ENCODE results near the gene SERPINA3.
A peak's percentile ranks its signal among the peaks of the same experiment; 100 is the strongest.

SERPINA3 gene

DNA sequence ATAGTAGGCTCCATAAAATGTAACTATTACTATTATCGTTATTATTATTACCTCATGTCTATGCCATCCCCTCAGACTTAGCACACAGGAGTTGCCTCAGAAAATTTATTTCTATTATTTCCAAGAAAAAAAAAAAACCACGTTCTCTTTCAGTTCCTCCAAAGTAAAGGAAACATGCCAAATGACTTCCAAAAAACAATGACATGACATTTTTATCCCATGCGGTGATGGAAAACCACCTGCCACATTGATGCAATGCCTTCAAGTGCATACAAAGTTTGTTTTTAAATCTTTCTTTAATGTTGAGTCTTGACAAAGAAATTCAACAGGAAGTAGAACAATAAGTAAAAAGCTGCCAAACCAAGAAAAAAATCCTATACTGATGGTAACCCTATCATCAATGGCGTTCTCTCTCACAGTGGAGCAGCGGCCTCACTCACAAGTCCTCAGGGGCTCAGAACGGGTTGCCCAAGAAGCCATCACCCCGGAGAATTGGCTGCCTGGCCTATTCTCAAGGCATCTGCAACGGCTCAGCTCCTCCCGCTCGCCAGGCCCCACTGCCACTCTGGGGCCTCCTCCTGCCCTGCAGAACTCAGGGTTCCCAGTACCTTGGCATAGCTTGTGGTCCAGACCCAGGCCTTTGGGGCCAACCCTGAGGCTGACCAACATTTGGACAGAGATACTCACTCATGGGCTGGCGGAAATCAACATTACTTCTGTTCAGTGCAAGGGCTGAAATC is 51.9 kb downstream of the SERPINA3 start:
- no peak for DNase-seq
- H2AK5ac ChIP-seq (ENCODE audit: low read length, severe bottlenecking) = no peak overlapping the region
- no peak overlapping the region for H2BK120ac ChIP-seq (ENCODE audit: low read depth, low read length)
- H3K4me3 ChIP-seq (ENCODE audit: insufficient read depth in 1 of 2, low read depth in 1 of 2, low read length in 2 of 2) = no peak overlapping the region
- no peak overlapping the region for H2BK12ac ChIP-seq (ENCODE audit: low read length in 2 of 2)
- no peaks in the 10 kb centered on the region for H3K4me1 ChIP-seq (ENCODE audit: control insufficient read depth, insufficient read depth, low read depth, low read length)
- H3K4me2 ChIP-seq (ENCODE audit: low read length, poor library complexity, severe bottlenecking) = no peak overlapping the region
- H3K9me3 ChIP-seq (ENCODE audit: control insufficient read depth, low read length) = no peaks in the 10 kb centered on the region
- no peaks in the 10 kb centered on the region for H3K36me3 ChIP-seq (ENCODE audit: control insufficient read depth in 1 of 2, insufficient read depth in 2 of 2, low read depth in 1 of 2, low read length in 2 of 2)
- no peak overlapping the region for H3K4ac ChIP-seq (ENCODE audit: low read depth in 1 of 2, low read length in 2 of 2)
- H4K91ac ChIP-seq (ENCODE audit: low read length) = no peak overlapping the region
- no peak overlapping the region for H3K23ac ChIP-seq (ENCODE audit: low read length in 2 of 2)
- H2BK5ac ChIP-seq (ENCODE audit: low read depth, low read length, poor library complexity, severe bottlenecking) = no peak overlapping the region
- H4K8ac ChIP-seq (ENCODE audit: low read length) = no peak overlapping the region
- no peak overlapping the region for H3K14ac ChIP-seq (ENCODE audit: low read length in 2 of 2)
- H3K27me3 ChIP-seq (ENCODE audit: control insufficient read depth in 1 of 2, insufficient read depth in 1 of 2, low read length in 2 of 2) = peaks cover 0 to 5% of the 10 kb centered on the region in 2 experiments
- H3K79me1 ChIP-seq (replicated peaks; ENCODE audit: low read length, poor library complexity, severe bottlenecking) = no peaks in the 10 kb centered on the region
- no peak overlapping the region for H2BK15ac ChIP-seq (ENCODE audit: low read depth, poor library complexity, severe bottlenecking)
- 81% methylated on average over 10 of the region's 11 CpGs for WGBS
- no peak overlapping the region for H3K27ac ChIP-seq (ENCODE audit: low read length, poor library complexity, severe bottlenecking)
- no peak overlapping the region for H3K18ac ChIP-seq (ENCODE audit: low read depth in 1 of 2, low read length in 2 of 2)
- H2AFZ ChIP-seq (ENCODE audit: low read depth, low read length) = no peak overlapping the region
- H3K9ac ChIP-seq (ENCODE audit: low read length) = no peak overlapping the region

DNA sequence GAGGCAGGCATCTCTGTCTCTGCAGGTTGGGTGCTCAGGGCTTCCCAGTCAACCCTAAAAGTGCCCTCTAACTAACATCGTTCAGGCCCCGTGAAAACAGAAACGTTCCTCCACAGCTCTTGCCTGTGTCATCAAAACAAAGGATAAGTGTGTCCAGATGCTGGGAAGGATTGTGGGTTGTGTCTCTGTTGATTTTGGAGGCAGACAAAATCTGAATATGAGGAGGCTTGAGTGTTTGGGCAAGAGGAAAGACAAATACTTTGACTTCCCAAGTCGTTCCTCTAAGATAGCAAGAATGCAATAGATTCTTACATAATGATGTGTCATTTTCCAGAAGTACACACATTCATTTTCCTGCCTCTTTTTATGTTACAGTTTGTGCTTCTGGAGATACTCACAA is 52.9 kb downstream of the SERPINA3 start:
- no peak overlapping the region for H2BK120ac ChIP-seq (ENCODE audit: low read depth, low read length)
- no peak overlapping the region for H4K91ac ChIP-seq (ENCODE audit: low read length)
- no peaks in the 10 kb centered on the region for H3K36me3 ChIP-seq (ENCODE audit: control insufficient read depth in 1 of 2, insufficient read depth in 2 of 2, low read depth in 1 of 2, low read length in 2 of 2)
- H3K9me3 ChIP-seq (ENCODE audit: control insufficient read depth, low read length) = no peaks in the 10 kb centered on the region
- H3K18ac ChIP-seq (ENCODE audit: low read depth in 1 of 2, low read length in 2 of 2) = no peak overlapping the region
- H2AFZ ChIP-seq (ENCODE audit: low read depth, low read length) = no peak overlapping the region
- no peaks in the 10 kb centered on the region for H3K79me1 ChIP-seq (replicated peaks; ENCODE audit: low read length, poor library complexity, severe bottlenecking)
- no peaks in the 10 kb centered on the region for H3K4me1 ChIP-seq (ENCODE audit: control insufficient read depth, insufficient read depth, low read depth, low read length)
- H3K4ac ChIP-seq (ENCODE audit: low read depth in 1 of 2, low read length in 2 of 2) = no peak overlapping the region
- H2AK5ac ChIP-seq (ENCODE audit: low read length, severe bottlenecking) = no peak overlapping the region
- H3K4me3 ChIP-seq (ENCODE audit: insufficient read depth in 1 of 2, low read depth in 1 of 2, low read length in 2 of 2) = no peak overlapping the region
- 33% methylated on average over 3 of the region's 4 CpGs for WGBS
- no peak overlapping the region for H3K23ac ChIP-seq (ENCODE audit: low read length in 2 of 2)
- H2BK5ac ChIP-seq (ENCODE audit: low read depth, low read length, poor library complexity, severe bottlenecking) = no peak overlapping the region
- H3K27ac ChIP-seq (ENCODE audit: low read length, poor library complexity, severe bottlenecking) = no peak overlapping the region
- H3K27me3 ChIP-seq (ENCODE audit: control insufficient read depth in 1 of 2, insufficient read depth in 1 of 2, low read length in 2 of 2) = peaks cover 0 to 3% of the 10 kb centered on the region in 2 experiments
- no peak overlapping the region for H2BK12ac ChIP-seq (ENCODE audit: low read length in 2 of 2)
- H3K4me2 ChIP-seq (ENCODE audit: low read length, poor library complexity, severe bottlenecking) = no peak overlapping the region
- no peak overlapping the region for H2BK15ac ChIP-seq (ENCODE audit: low read depth, poor library complexity, severe bottlenecking)
- H3K14ac ChIP-seq (ENCODE audit: low read length in 2 of 2) = no peak overlapping the region
- peak overlapping the region; percentile 4 for H3K9ac ChIP-seq (ENCODE audit: low read length)
- H4K8ac ChIP-seq (ENCODE audit: low read length) = no peak overlapping the region
- no peak for DNase-seq

DNA sequence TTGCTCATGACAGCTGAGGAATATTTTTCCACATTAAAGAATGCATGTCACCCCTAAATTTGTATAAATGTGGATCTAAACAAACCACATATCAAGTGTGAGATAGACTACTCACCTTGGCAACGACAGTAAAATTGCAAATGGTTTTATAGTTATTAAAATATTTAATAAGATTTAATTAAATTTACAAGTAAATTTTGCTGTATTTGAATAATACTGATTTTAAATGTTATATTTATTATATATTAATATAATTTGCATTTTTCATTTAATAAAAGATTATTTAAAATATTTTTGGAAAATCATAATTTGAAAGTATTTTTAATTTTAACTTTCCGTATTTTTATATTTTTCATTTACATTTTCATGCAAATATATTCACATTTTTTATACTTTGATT is 53.4 kb downstream of the SERPINA3 start:
- Histone ChIP-seq H4K8ac (ENCODE audit: low read length) (no peak overlapping the region), H4K91ac (ENCODE audit: low read length) (no peak overlapping the region), H3K9me3 (ENCODE audit: control insufficient read depth, low read length) (no peaks in the 10 kb centered on the region), H3K14ac (ENCODE audit: low read length in 2 of 2) (no peak overlapping the region), H2BK12ac (ENCODE audit: low read length in 2 of 2) (no peak overlapping the region), H3K9ac (ENCODE audit: low read length) (no peak overlapping the region), H3K79me1 (replicated peaks; ENCODE audit: low read length, poor library complexity, severe bottlenecking) (no peaks in the 10 kb centered on the region), H2BK15ac (ENCODE audit: low read depth, poor library complexity, severe bottlenecking) (no peak overlapping the region), H2BK5ac (ENCODE audit: low read depth, low read length, poor library complexity, severe bottlenecking) (no peak overlapping the region), H3K36me3 (ENCODE audit: control insufficient read depth in 1 of 2, insufficient read depth in 2 of 2, low read depth in 1 of 2, low read length in 2 of 2) (no peaks in the 10 kb centered on the region), H3K27me3 (ENCODE audit: control insufficient read depth in 1 of 2, insufficient read depth in 1 of 2, low read length in 2 of 2) (no peaks in the 10 kb centered on the region), H2AFZ (ENCODE audit: low read depth, low read length) (no peak overlapping the region), H3K4me1 (ENCODE audit: control insufficient read depth, insufficient read depth, low read depth, low read length) (no peaks in the 10 kb centered on the region), H3K4ac (ENCODE audit: low read depth in 1 of 2, low read length in 2 of 2) (no peak overlapping the region), H2BK120ac (ENCODE audit: low read depth, low read length) (no peak overlapping the region), H3K18ac (ENCODE audit: low read depth in 1 of 2, low read length in 2 of 2) (no peak overlapping the region), H3K4me3 (ENCODE audit: insufficient read depth in 1 of 2, low read depth in 1 of 2, low read length in 2 of 2) (no peak overlapping the region), H3K23ac (ENCODE audit: low read length in 2 of 2) (no peak overlapping the region), H3K27ac (ENCODE audit: low read length, poor library complexity, severe bottlenecking) (no peak overlapping the region), H3K4me2 (ENCODE audit: low read length, poor library complexity, severe bottlenecking) (no peak overlapping the region), H2AK5ac (ENCODE audit: low read length, severe bottlenecking) (no peak overlapping the region)
- no peak for DNase-seq
- no CpG with 5 or more reads among the region's 2 CpGs for WGBS

DNA sequence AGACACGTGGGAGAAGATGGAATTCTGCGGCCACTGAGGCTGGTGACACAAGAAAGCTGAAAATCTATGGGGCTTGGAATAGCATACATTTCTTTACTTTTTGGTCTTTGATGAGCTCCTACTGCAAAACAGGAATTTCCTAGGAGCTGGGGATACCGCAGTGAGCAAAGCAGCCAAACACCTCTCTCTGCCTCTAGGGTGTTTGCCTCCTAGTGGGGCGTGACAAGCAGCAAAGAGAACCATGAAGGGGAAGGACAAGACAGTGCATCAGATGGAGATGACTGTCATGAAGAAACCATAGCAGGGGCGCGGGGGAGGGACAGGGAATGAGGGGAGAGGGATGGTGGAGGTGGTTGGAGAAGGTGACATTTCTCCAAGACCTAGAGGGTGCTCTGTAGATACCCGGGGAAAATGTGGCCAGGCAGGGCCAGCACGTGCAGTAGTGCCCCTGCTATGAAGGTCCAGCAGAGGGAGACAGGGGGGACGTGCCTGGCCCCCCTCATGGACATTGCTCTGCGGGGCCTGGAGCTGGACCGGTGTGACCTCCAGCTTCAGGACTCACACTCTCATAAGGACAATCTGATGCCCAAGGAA is 58.6 kb downstream of the SERPINA3 start:
- H3K14ac ChIP-seq (ENCODE audit: low read length in 2 of 2) = no peak overlapping the region
- no peak overlapping the region for H4K8ac ChIP-seq (ENCODE audit: low read length)
- no peaks in the 10 kb centered on the region for H3K79me1 ChIP-seq (replicated peaks; ENCODE audit: low read length, poor library complexity, severe bottlenecking)
- H3K36me3 ChIP-seq (ENCODE audit: control insufficient read depth in 1 of 2, insufficient read depth in 2 of 2, low read depth in 1 of 2, low read length in 2 of 2) = no peaks in the 10 kb centered on the region
- H4K91ac ChIP-seq (ENCODE audit: low read length) = no peak overlapping the region
- no peak overlapping the region for H3K4me3 ChIP-seq (ENCODE audit: insufficient read depth in 1 of 2, low read depth in 1 of 2, low read length in 2 of 2)
- H2BK120ac ChIP-seq (ENCODE audit: low read depth, low read length) = no peak overlapping the region
- H3K23ac ChIP-seq (ENCODE audit: low read length in 2 of 2) = no peak overlapping the region
- no peak overlapping the region for H3K27ac ChIP-seq (ENCODE audit: low read length, poor library complexity, severe bottlenecking)
- no peak overlapping the region for H2BK15ac ChIP-seq (ENCODE audit: low read depth, poor library complexity, severe bottlenecking)
- peaks cover 0 to 22% of the 10 kb centered on the region in 2 experiments for H3K27me3 ChIP-seq (ENCODE audit: control insufficient read depth in 1 of 2, insufficient read depth in 1 of 2, low read length in 2 of 2)
- H3K4ac ChIP-seq (ENCODE audit: low read depth in 1 of 2, low read length in 2 of 2) = no peak overlapping the region
- no peak overlapping the region for H3K9ac ChIP-seq (ENCODE audit: low read length)
- H3K9me3 ChIP-seq (ENCODE audit: control insufficient read depth, low read length) = no peaks in the 10 kb centered on the region
- DNase-seq = no peak
- 81% methylated on average over 9 of the region's 11 CpGs for WGBS
- H2AFZ ChIP-seq (ENCODE audit: low read depth, low read length) = no peak overlapping the region
- no peak overlapping the region for H3K4me2 ChIP-seq (ENCODE audit: low read length, poor library complexity, severe bottlenecking)
- H3K4me1 ChIP-seq (ENCODE audit: control insufficient read depth, insufficient read depth, low read depth, low read length) = peaks cover 3% of the 10 kb centered on the region
- H2AK5ac ChIP-seq (ENCODE audit: low read length, severe bottlenecking) = no peak overlapping the region
- H2BK5ac ChIP-seq (ENCODE audit: low read depth, low read length, poor library complexity, severe bottlenecking) = no peak overlapping the region
- H3K18ac ChIP-seq (ENCODE audit: low read depth in 1 of 2, low read length in 2 of 2) = no peak overlapping the region
- H2BK12ac ChIP-seq (ENCODE audit: low read length in 2 of 2) = no peak overlapping the region

Data from mesenchymal stem cell (in vitro differentiated cells and primary cell).